Bronchial epithelial cell (primary cell): ENCODE measurements around the gene FARSA. TPM values are rescaled to one million over a fixed set of nuclear protein-coding genes. Genes with fewer than 3 reads are reported as not detected.
"Not testable (repeated sequence)": the region's sequence is repeated elsewhere in the genome, so short reads cannot be mapped to it uniquely, and the experiment has no call there.

Experiments
- DNase-seq: peaks from one replicate; pipeline ENCODE4 v3.0.0-alpha.2; 2010; ENCODE audit warnings: low read depth
- FAIRE-seq: peaks from 2 replicates; lab custom pipeline; 2011; peaks lifted over from hg19 to GRCh38; lab: Jason Lieb, UNC
- H3K27me3 ChIP-seq: 2 replicates; pipeline ENCODE4 v1.5.1; 2011; ENCODE audit warnings: low read length; ENCODE audit not compliant: control insufficient read depth, insufficient read depth
- H3K36me3 ChIP-seq: 2 replicates; pipeline ENCODE4 v1.5.1; 2011; ENCODE audit warnings: low read length; ENCODE audit not compliant: control insufficient read depth, insufficient read depth
- H3K4me3 ChIP-seq: 2 replicates; pipeline ENCODE4 v1.5.1; 2011; ENCODE audit warnings: mild to moderate bottlenecking, low read depth, low read length, control low read depth
- total RNA-seq: library from RNA; depleted of rRNA; stranded (reverse); fragments of >200 nt; gene quantifications from 2 replicates; pipeline ENCODE4 v1.2.1, GENCODE V29; 2014
- TF ChIP-seq, protein P1 (sequence below): IDR thresholded peaks from 2 replicates; pipeline ENCODE4 v1.5.1; 2011; ENCODE audit warnings: mild to moderate bottlenecking, moderate library complexity, low read length, control low read depth, inconsistent platforms; ENCODE audit not compliant: insufficient read depth, severe bottlenecking

Gene FARSA
- total RNA-seq, 1 donor from 2014 or later, result 55.5 TPM

DNA sequence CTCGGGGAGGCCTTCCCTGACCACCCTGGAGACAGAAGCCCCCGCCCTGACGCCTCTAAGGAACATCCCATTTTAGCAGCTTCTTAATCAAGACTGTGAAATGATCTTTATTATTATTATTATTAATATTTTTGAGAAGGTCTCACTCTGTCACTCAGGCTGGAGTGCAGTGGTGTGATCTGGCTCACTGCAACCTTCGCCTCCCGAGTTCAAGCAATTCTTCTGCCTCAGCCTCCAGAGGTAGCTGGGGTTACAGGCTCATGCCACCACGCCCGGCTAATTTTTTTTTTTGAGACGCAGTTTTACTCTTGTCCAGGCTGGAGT, 32.3 kb upstream of the FARSA start:
- Histone ChIP-seq H3K4me3 (no peak overlapping the region), H3K36me3 (no peaks in the 10 kb centered on the region), H3K27me3 (no peaks in the 10 kb centered on the region)
- DNase-seq, result no peak
- FAIRE-seq, result no peak
- TF ChIP-seq, protein P1, sequence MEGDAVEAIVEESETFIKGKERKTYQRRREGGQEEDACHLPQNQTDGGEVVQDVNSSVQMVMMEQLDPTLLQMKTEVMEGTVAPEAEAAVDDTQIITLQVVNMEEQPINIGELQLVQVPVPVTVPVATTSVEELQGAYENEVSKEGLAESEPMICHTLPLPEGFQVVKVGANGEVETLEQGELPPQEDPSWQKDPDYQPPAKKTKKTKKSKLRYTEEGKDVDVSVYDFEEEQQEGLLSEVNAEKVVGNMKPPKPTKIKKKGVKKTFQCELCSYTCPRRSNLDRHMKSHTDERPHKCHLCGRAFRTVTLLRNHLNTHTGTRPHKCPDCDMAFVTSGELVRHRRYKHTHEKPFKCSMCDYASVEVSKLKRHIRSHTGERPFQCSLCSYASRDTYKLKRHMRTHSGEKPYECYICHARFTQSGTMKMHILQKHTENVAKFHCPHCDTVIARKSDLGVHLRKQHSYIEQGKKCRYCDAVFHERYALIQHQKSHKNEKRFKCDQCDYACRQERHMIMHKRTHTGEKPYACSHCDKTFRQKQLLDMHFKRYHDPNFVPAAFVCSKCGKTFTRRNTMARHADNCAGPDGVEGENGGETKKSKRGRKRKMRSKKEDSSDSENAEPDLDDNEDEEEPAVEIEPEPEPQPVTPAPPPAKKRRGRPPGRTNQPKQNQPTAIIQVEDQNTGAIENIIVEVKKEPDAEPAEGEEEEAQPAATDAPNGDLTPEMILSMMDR, result no peak

DNA sequence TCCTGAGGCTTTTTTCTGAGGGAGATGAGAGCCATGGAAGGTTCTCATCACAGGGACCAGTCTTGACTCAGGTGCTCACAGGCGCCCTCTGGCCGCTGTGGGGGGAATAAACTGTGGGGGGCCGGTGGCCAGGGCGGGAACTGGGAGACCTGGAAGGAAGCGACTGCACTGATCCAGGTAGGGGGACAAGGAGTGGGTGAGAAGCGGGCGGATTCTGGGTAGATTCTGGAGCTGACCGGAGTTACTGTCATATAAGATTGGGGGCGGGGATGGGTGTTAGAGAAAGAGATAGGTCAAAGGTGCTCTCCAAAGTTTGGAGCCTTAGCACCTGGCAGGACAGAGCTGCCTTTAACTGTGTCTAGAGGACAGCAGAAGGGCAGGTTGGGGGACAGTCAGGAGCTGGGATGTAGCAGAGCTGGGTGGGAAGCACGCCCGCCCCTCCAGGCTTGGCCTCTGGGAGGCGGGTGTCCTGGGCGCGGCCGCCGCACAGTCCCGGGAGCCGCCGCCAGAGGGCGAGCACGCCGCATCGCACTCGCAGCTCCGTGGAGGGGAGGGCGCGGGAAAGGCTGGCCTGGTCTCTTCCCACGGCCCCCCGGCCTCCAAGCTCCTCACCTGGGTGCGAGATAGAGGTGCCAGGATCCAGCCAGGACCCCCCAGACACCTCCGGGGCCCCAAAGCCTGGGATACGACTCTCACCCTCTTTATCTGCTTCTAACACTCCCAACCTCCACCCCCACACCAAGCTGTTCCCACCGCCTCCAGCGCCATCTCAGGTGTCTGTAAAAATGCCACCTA, 31.7 kb upstream of the FARSA start:
- Histone ChIP-seq H3K4me3 (peak overlapping the region; percentile 34), H3K27me3 (no peaks in the 10 kb centered on the region), H3K36me3 (no peaks in the 10 kb centered on the region)
- DNase-seq (peak; percentile 52), FAIRE-seq (no peak)
- TF ChIP-seq, protein P1, result peak; percentile 98

DNA sequence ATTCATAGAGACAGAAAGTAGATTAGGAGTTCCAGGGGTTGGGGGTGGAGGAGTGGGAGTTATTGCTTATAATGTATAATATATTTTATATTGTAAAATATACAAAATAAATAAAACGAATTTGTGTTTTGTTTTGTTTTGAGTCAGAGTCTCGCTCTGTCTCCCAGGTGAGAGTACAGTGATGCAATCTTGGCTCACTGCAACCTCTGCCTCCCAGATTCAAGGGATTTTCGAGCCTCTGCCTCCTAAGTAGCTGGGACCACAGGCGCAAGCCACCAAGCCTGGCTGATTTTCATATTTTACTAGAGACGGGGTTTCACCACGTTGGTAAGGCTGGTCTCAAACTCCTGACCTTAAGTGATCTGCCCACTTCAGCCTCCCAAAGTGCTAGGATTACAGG, 26.0 kb upstream of the FARSA start:
- no peak overlapping the region for H3K4me3 ChIP-seq
- H3K27me3 ChIP-seq, result no peaks in the 10 kb centered on the region
- FAIRE-seq, result no peak
- no peak for DNase-seq
- TF ChIP-seq, protein P1, result no peak
- H3K36me3 ChIP-seq, result no peaks in the 10 kb centered on the region

DNA sequence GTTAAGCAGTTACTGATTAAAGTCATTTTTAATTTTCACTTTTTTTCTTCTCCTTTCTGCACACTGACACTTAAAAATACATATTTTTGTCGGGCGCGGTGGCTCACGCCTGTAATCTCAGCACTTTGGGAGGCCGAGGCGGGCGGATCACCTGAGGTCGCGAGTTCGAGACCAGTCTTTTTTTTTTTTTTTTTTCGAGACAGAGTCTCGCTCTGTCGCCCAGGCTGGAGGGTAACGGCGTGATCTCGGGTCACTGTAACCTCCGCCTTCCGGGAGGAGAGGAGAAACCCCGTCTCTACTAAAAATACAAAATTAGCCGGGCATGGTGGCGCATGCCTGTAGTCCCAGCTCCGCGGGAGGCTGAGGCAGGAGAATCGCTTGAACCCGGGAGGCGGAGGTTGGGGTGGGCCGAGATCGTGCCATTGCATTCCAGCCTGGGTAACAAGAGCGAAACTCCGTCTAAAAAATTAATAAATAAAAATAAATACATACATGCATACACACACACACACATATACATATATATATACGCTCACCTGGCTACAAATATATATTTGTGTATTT, 24.0 kb upstream of the FARSA start:
- FAIRE-seq, result not testable (repeated sequence)

DNA sequence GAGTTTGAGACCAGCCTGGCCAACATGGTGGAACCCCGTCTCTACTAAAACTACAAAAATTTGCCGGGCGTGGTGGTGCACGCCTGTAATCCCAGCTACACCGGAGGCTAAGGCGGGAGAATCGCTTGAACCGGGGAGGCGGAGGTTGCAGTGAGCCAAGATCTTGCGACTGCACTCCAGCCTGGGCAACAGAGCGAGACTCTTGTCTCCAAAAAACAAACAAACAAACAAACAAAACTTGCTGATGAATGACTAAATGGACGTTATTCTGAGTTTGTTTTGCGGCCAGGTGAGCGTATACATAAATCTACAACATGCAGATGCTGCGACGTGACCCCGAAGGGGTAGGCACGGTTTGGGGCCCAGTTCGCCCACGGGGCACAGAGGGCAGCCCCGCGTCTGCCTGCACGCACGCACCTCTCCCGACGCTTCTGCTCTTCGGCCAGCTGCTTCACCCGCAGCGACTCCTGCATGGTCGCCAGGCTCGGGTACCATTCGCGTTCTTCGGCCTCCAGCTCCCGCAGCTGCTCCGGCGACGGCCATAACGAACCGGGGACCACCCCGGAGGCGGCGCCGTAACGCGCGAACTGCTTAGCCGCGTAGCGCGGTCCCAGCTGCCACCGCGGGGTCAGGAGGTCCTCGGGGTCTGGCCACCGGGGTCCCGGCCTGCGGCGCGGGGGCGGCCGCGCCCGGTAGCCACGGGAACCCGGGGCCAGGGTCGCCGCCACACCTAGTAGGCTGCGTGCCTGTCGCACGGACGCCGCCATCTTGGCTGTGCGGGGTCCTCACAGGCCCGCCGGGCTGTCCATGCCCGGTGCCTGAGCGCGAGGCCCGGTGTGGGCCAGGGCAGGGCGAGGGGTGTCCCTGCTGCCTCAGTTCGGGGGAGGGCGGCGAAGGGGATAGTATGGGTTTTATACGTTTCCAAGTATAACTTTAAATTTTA, 23.2 kb upstream of the FARSA start, which contains the start of gene GADD45GIP1:
TSS of gene GADD45GIP1 (minus strand) at position 778 of the 943 bp plus-strand sequence. CDS start at position 767, 11 bp downstream.
- TF ChIP-seq, protein P1, result no peak
- no peak for DNase-seq
- no peak for FAIRE-seq
- H3K36me3 ChIP-seq, result peaks cover 13% of the 10 kb centered on the region
- peak within 1 kb of the TSS; percentile 64 for H3K4me3 ChIP-seq
- no peaks in the 10 kb centered on the region for H3K27me3 ChIP-seq

More for the DNA sequence above, 24.0 kb upstream of the FARSA start:
- Histone ChIP-seq H3K4me3 (peak overlapping the region; percentile 64), H3K36me3 (peaks cover 11% of the 10 kb centered on the region)
- not testable (repeated sequence) for DNase-seq, H3K27me3 ChIP-seq

DNA sequence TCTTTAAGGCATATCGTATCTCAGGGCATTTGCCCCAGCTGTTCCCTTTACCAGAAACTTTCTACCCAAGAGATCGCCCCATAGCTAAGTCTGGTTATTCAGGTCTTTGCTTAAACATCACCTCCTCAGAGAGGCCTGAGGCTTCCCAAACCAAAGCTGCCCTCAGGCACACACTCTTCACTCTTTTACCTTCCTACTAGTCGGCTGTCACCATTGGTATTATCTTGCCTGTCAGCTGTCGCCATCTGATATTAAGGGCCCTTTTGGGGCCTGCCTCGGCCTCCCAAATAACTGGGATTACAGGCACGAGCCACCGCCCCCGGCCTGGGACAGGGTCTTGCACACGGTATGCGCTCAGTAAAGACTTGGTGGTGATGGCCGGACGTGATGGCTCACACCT, 22.5 kb upstream of the FARSA start:
- DNase-seq (no peak), FAIRE-seq (no peak)
- Histone ChIP-seq H3K27me3 (no peaks in the 10 kb centered on the region), H3K36me3 (peaks cover 14% of the 10 kb centered on the region), H3K4me3 (peak overlapping the region; percentile 64)
- TF ChIP-seq, protein P1, result no peak

DNA sequence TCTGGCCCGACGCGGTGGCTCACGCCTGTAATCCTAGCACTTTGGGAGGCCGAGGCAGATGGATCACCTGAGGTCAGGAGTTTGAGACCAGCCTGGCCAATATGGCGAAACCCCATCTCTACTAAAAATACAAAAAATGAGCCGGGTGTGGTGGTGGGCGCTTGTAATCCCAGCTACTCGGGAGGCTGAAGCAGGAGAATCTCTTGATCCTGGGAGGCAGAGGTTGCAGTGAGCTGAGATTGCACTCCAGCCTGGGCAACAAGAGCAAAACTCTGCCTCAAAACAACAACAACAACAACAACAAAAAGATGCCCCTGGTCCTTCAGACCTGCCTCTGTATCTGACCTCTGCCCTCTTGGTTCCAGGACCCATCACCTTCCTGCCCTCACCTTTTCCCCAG, 22.1 kb upstream of the FARSA start:
- H3K36me3 ChIP-seq, result peaks cover 14% of the 10 kb centered on the region
- H3K4me3 ChIP-seq, H3K27me3 ChIP-seq, FAIRE-seq, DNase-seq: not testable (repeated sequence)
